Retinal pigment epithelial cell (primary cell): Measurements from ENCODE around the gene AP5S1.
"Not testable (repeated sequence)": the region's sequence is repeated elsewhere in the genome, so short reads cannot be mapped to it uniquely, and the experiment has no call there.

Experiments
- DNase-seq: peaks from one replicate; pipeline ENCODE4 v3.0.0-alpha.2; 2010; ENCODE audit warnings: low read depth
- H3K4me3 ChIP-seq: 2 replicates; pipeline ENCODE4 v1.5.1; 2011; ENCODE audit warnings: mild to moderate bottlenecking, low read length, control low read depth, moderate library complexity
- CTCF ChIP-seq: conservative IDR thresholded peaks from 2 replicates; pipeline ENCODE4 v1.5.1; 2011; ENCODE audit warnings: low read depth, low read length, control low read depth, inconsistent platforms

AP5S1 gene

GRCh38 chr20:3821996-3822395, 1.6 kb downstream of the AP5S1 start:
- TF ChIP-seq CTCF, result no peak
- no peak for DNase-seq
- no peak overlapping the region for H3K4me3 ChIP-seq

- no peak overlapping the region for H3K4me3 ChIP-seq
- no peak for DNase-seq
- no peak for TF ChIP-seq CTCF
These were observed 3.5 kb downstream of the AP5S1 start for GRCh38 chr20:3823881-3824280.

- H3K4me3 ChIP-seq, result no peak overlapping the region
- DNase-seq, result no peak
- TF ChIP-seq CTCF, result no peak
These were observed 5.2 kb downstream of the AP5S1 start for GRCh38 chr20:3825526-3825925.

- TF ChIP-seq CTCF, result no peak
- DNase-seq, result no peak
- H3K4me3 ChIP-seq, result no peak overlapping the region
These were observed 6.1 kb downstream of the AP5S1 start for GRCh38 chr20:3826420-3826819.

GRCh38 chr20:3828798-3829197, 8.5 kb downstream of the AP5S1 start:
- TF ChIP-seq CTCF, result no peak
- no peak for DNase-seq
- H3K4me3 ChIP-seq, result no peak overlapping the region

GRCh38 chr20:3829891-3830290, 9.5 kb downstream of the AP5S1 start:
- not testable (repeated sequence) for DNase-seq, H3K4me3 ChIP-seq

- DNase-seq, result no peak
- no peak for TF ChIP-seq CTCF
- H3K4me3 ChIP-seq, result no peak overlapping the region
These were observed 15.8 kb downstream of the AP5S1 start for GRCh38 chr20:3836132-3836531.

- no peak for TF ChIP-seq CTCF
- H3K4me3 ChIP-seq, result no peak overlapping the region
These were observed 19.0 kb downstream of the AP5S1 start for GRCh38 chr20:3839328-3839727.

GRCh38 chr20:3840201-3840600, 19.9 kb downstream of the AP5S1 start:
- DNase-seq, H3K4me3 ChIP-seq: not testable (repeated sequence)

More at GRCh38 chr20:3839328-3839727, 19.0 kb downstream of the AP5S1 start:
- DNase-seq, result no peak
